Measurements from ENCODE around the gene GPC6.

The GPC6 gene

GRCh38 chr13:93521307-93521706 lies 294.7 kb downstream of the GPC6 start:
- H3K27ac ChIP-seq = no peak overlapping the region
- TF ChIP-seq CTCF (conservative IDR thresholded peaks at IDR 0.05) = no peak
- no peak for TF ChIP-seq ZFX (IDR thresholded peaks at IDR 0.05)

- no peak overlapping the region for H3K27ac ChIP-seq
- TF ChIP-seq CTCF (conservative IDR thresholded peaks at IDR 0.05) (no peak), ZFX (IDR thresholded peaks at IDR 0.05) (no peak)
These were observed 295.9 kb downstream of the GPC6 start for GRCh38 chr13:93522501-93522900.

GRCh38 chr13:93525087-93525486 lies 298.5 kb downstream of the GPC6 start:
- no peak overlapping the region for H3K27ac ChIP-seq
- TF ChIP-seq CTCF (conservative IDR thresholded peaks at IDR 0.05) (no peak), ZFX (IDR thresholded peaks at IDR 0.05) (no peak)

GRCh38 chr13:93527748-93528297 lies 301.2 kb downstream of the GPC6 start:
- no peak overlapping the region for H3K27ac ChIP-seq
- TF ChIP-seq ZFX (IDR thresholded peaks at IDR 0.05) (no peak), CTCF (conservative IDR thresholded peaks at IDR 0.05) (no peak)

GRCh38 chr13:93529961-93530360 lies 303.4 kb downstream of the GPC6 start:
- H3K27ac ChIP-seq = no peak overlapping the region
- TF ChIP-seq ZFX (IDR thresholded peaks at IDR 0.05) (no peak), CTCF (conservative IDR thresholded peaks at IDR 0.05) (no peak)

- H3K27ac ChIP-seq = no peak overlapping the region
- TF ChIP-seq ZFX (IDR thresholded peaks at IDR 0.05) (no peak), CTCF (conservative IDR thresholded peaks at IDR 0.05) (no peak)
These were observed 307.6 kb downstream of the GPC6 start for GRCh38 chr13:93534181-93534700.

GRCh38 chr13:93535251-93535650 lies 308.6 kb downstream of the GPC6 start:
- TF ChIP-seq CTCF (conservative IDR thresholded peaks at IDR 0.05) (no peak), ZFX (IDR thresholded peaks at IDR 0.05) (no peak)
- H3K27ac ChIP-seq = no peak overlapping the region
